Measurements from ENCODE around the gene LRRC1.

Gene LRRC1

DNA sequence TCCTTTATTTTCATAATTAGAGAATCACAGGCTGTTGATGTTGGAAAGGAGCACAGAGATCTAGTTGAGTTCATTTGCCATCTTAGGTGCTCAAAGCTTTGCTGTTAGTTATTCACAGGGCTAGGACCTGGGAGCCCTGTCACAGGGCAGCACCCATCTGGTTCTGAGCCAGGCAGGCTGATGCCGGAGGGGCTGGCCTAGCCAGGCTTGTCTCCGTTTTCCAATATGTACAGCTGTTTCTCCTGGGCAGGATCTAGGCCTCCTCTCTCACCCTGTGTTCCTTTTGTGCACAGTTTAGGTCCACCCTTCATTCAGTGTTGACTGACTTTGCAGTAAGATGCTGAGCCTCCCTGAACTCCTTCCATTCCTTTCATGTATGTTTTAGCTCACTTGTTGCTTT is 33.4 kb downstream of the LRRC1 start:
- TF ChIP-seq, protein P1, sequence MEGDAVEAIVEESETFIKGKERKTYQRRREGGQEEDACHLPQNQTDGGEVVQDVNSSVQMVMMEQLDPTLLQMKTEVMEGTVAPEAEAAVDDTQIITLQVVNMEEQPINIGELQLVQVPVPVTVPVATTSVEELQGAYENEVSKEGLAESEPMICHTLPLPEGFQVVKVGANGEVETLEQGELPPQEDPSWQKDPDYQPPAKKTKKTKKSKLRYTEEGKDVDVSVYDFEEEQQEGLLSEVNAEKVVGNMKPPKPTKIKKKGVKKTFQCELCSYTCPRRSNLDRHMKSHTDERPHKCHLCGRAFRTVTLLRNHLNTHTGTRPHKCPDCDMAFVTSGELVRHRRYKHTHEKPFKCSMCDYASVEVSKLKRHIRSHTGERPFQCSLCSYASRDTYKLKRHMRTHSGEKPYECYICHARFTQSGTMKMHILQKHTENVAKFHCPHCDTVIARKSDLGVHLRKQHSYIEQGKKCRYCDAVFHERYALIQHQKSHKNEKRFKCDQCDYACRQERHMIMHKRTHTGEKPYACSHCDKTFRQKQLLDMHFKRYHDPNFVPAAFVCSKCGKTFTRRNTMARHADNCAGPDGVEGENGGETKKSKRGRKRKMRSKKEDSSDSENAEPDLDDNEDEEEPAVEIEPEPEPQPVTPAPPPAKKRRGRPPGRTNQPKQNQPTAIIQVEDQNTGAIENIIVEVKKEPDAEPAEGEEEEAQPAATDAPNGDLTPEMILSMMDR (IDR thresholded peaks at IDR 0.05; ENCODE audit: low read depth, low read length): no peak
- no peak for DNase-seq (ENCODE audit: extremely low read depth, low read depth)

DNA sequence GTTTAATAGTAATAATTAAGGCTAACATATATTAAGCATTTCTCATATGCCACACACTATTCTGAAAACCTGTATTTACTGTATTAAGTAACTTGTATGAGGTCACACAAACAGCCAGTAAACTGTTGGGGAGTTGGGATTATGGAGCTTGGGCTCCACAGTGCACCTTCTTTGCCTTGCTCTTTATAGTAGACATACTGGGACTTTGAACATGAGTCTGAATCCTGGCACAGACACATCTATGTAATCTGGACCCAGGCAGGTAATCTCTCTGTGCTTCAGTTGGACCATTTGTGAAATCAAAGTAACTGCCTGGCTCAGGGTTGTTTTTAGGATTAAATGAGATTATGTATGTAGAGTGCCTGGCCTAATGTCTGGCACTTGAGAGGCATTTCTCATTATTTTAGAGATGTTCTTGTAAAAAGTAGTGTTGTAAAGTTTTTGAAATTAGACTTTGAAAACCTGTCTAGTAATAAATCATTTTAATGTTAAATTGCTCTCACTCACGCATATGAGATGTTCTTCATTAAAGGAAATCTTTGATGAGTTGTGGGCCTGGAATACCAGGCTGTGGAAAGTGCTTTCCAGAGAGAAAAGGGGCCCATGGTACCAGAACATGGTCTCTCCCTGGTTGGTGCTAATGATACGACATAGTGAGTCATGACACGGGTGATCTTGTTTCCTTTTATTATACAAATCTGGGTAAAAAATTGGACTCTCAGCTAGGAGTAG is 34.3 kb downstream of the LRRC1 start:
- no peak for DNase-seq (ENCODE audit: extremely low read depth, low read depth)
- TF ChIP-seq, protein P1 (IDR thresholded peaks at IDR 0.05; ENCODE audit: low read depth, low read length): no peak

DNA sequence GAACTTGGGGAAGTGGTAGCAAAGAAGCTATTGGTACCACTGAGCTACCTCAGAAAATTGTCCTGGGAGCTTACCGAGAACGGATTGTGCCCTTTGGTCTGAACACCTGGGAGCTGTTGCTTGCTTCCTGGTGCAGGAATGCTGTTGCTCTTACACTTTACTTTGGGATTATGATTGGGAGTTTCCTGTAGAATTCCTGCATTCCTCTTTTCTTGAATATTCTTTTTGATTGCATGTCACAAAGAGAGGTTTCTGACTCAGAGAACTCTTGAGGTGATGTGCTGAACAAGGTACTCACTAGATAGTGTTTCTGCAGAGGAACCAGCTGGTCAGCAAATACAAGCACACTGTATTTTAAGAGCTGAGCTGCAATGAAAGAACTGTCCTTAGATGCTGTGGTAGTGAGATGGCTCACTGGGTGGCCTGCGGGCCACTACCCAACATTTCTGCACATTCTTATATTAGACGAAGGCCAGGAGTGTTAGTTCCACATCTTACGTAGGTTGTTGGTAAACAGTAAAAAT is 35.0 kb downstream of the LRRC1 start:
- TF ChIP-seq, protein P1 (IDR thresholded peaks at IDR 0.05; ENCODE audit: low read depth, low read length): no peak
- no peak for DNase-seq (ENCODE audit: extremely low read depth, low read depth)

DNA sequence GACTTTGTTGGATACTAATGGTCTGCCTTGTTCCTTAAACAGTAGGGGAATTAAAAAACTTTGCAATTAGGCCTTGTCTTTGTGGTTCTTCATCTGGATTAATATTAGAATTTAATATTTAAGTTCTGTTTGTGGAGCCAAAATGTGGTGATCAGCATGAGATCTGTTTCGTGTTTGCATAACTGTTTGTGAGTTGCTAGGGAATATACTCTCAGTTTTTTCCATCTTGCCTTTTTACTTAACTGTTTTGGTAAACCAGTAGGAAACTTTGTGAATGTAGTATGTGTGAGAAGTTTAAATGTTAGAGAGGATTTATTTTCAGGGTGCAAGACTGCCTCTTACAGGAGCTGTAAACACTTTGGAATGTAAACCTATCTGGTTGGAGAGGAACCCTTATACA is 35.6 kb downstream of the LRRC1 start:
- TF ChIP-seq, protein P1 (IDR thresholded peaks at IDR 0.05; ENCODE audit: low read depth, low read length): no peak
- no peak for DNase-seq (ENCODE audit: extremely low read depth, low read depth)

DNA sequence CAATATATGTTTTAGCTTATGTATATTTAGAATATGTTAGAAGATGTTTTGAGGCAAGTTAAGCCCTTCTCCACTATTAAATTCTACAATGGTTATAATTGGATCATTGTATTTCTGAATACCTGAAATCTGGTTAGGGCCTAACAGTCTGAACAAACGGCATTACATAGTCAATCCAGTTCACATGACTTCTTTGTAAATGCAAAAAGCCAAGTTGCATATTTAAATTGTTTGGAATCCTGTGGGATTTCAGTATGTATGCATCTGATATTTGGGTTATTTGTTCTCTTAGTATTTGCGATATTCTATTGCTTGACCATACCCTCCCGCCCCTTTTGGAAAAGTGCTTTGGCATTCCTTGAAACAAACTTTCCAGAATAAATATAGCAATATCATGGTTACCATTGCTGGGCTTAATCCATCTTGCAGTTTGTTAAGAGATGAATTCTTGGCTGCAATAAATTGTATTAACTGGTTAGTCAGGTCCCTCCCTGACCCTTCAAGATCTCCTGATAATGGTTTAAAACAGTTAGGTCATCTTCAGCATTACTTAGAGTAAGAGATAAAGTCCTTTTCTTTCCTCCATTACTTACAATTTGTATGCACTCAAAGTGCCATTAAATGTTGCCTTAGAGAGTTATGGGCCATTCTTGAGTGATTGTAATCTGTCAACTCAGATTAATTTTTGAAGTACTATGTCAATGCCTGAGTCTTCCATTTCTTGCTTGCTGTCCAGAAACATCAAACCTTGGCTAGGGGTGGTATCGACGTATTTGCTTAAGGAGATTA is 36.5 kb downstream of the LRRC1 start:
- no peak for DNase-seq (ENCODE audit: extremely low read depth, low read depth)
- TF ChIP-seq, protein P1 (IDR thresholded peaks at IDR 0.05; ENCODE audit: low read depth, low read length): no peak

DNA sequence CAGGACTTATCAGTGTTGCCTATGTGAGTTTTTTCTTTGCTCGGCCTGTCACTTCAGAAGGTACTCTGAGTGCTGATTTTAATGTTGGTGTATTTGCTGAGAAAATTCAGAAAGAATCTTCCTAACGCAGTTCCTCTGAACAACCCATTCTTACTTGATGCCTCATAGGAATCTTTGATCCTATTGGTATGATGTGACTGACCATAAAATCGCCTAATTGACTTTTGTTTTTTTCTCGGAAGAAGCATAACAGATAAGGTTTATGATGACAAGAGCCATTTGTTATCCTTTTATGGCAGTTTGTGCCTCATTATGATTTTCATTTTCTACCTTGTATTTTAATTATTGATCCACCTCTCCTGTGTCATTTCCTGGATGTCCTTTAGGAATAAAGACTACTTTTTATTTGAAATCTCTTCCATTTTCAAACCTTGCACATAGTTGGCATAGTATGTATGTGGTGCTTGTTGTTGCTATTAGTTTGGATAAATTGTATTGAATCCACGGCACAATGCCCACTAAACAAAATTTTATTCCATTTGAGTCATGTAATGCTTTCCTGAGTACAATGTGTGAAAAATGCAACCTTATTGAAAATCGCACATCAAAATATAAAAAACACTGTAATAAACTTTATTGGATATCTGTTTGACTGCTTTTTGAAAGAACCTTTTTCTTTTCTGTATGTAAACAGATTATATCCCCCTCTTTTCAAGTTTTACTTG is 37.3 kb downstream of the LRRC1 start:
- no peak for DNase-seq (ENCODE audit: extremely low read depth, low read depth)
- TF ChIP-seq, protein P1 (IDR thresholded peaks at IDR 0.05; ENCODE audit: low read depth, low read length): no peak

Data from AG09319 (cell line).